ENCODE results near the gene GREB1L. TPM values are rescaled to one million over a fixed set of nuclear protein-coding genes. Genes with fewer than 3 reads are reported as not detected.
"Not testable (repeated sequence)": the region's sequence is repeated elsewhere in the genome, so short reads cannot be mapped to it uniquely, and the experiment has no call there.

The GREB1L gene
- total RNA-seq, 4 donors from 2014 or later: 13.2 to 16.0 (median 14.5) TPM

DNA sequence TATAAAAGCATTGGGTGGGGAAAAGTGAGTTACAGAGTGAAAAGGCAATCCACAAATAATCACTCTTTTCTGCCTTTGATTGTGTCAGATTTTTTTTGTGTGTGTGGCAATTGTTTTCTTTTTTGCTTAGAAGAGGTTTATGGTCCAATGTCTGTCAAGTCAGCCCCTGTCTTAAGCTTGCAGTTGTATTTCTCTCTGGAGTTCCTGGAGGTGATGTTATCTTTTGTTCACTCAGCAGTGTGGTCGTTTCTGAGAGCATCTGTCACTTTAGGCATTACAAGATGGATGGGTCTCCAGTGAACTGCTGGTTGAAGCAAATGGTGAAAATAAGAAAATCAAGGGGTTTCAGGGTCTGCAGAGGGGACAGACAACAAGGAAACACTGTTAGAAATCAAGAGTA is 121.3 kb downstream of the GREB1L start:
- Histone ChIP-seq H3K4me3 (no peak overlapping the region), H3K4me1 (peaks cover 2 to 21% (median 10%) of the 10 kb centered on the region in 4 donors), H3K36me3 (no peaks in the 10 kb centered on the region), H3K9me3 (no peaks in the 10 kb centered on the region), H3K27ac (replicated peaks in 1 of 4) (no peak overlapping the region), H3K27me3 (no peaks in the 10 kb centered on the region)
- DNase-seq (ENCODE audit: extremely low spot score): no peak
- 0% methylated on average over 1 of the region's 1 CpG for WGBS
- intact Hi-C loops (cut with DNase I): no loop called here
- TF ChIP-seq, protein P1, sequence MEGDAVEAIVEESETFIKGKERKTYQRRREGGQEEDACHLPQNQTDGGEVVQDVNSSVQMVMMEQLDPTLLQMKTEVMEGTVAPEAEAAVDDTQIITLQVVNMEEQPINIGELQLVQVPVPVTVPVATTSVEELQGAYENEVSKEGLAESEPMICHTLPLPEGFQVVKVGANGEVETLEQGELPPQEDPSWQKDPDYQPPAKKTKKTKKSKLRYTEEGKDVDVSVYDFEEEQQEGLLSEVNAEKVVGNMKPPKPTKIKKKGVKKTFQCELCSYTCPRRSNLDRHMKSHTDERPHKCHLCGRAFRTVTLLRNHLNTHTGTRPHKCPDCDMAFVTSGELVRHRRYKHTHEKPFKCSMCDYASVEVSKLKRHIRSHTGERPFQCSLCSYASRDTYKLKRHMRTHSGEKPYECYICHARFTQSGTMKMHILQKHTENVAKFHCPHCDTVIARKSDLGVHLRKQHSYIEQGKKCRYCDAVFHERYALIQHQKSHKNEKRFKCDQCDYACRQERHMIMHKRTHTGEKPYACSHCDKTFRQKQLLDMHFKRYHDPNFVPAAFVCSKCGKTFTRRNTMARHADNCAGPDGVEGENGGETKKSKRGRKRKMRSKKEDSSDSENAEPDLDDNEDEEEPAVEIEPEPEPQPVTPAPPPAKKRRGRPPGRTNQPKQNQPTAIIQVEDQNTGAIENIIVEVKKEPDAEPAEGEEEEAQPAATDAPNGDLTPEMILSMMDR (IDR thresholded peaks at IDR 0.05): no peak
- TF ChIP-seq EP300 (IDR thresholded peaks at IDR 0.05) (no peak), POLR2A (IDR thresholded peaks at IDR 0.05; ENCODE audit: low read depth) (no peak), POLR2AphosphoS5 (IDR thresholded peaks at IDR 0.05) (no peak)

GRCh38 chr18:21364471-21364870 is 122.4 kb downstream of the GREB1L start:
- no peak for DNase-seq (ENCODE audit: extremely low spot score)
- Histone ChIP-seq H3K36me3 (no peaks in the 10 kb centered on the region), H3K4me1 (peaks cover 2 to 21% (median 10%) of the 10 kb centered on the region in 4 donors), H3K4me3 (no peak overlapping the region), H3K27ac (replicated peaks in 1 of 4) (no peak overlapping the region), H3K9me3 (no peaks in the 10 kb centered on the region), H3K27me3 (no peaks in the 10 kb centered on the region)
- 56% methylated on average over 2 of the region's 2 CpGs for WGBS
- intact Hi-C loops (cut with DNase I): no loop called here
- TF ChIP-seq, protein P1 (IDR thresholded peaks at IDR 0.05): no peak
- TF ChIP-seq POLR2A (IDR thresholded peaks at IDR 0.05; ENCODE audit: low read depth) (no peak), EP300 (IDR thresholded peaks at IDR 0.05) (no peak), POLR2AphosphoS5 (IDR thresholded peaks at IDR 0.05) (no peak)

GRCh38 chr18:21366896-21367295 is 124.9 kb downstream of the GREB1L start:
- Histone ChIP-seq H3K4me1 (peaks cover 0 to 10% (median 4%) of the 10 kb centered on the region in 4 donors), H3K9me3 (no peaks in the 10 kb centered on the region), H3K36me3 (no peaks in the 10 kb centered on the region), H3K4me3 (no peak overlapping the region), H3K27ac (replicated peaks in 1 of 4) (no peak overlapping the region), H3K27me3 (no peaks in the 10 kb centered on the region)
- TF ChIP-seq, protein P1 (IDR thresholded peaks at IDR 0.05): no peak
- TF ChIP-seq POLR2A (IDR thresholded peaks at IDR 0.05; ENCODE audit: low read depth) (no peak), POLR2AphosphoS5 (IDR thresholded peaks at IDR 0.05) (no peak), EP300 (IDR thresholded peaks at IDR 0.05) (no peak)
- 90% methylated on average over 2 of the region's 2 CpGs for WGBS
- no peak for DNase-seq (ENCODE audit: extremely low spot score)
- intact Hi-C loops (cut with DNase I): no loop called here

GRCh38 chr18:21369146-21369545 is 127.1 kb downstream of the GREB1L start:
- WGBS: 53% methylated on average over 4 of the region's 4 CpGs
- Histone ChIP-seq H3K27me3 (no peaks in the 10 kb centered on the region), H3K27ac (replicated peaks in 1 of 4) (no peak overlapping the region), H3K9me3 (no peaks in the 10 kb centered on the region), H3K36me3 (no peaks in the 10 kb centered on the region), H3K4me1 (no peaks in the 10 kb centered on the region), H3K4me3 (no peak overlapping the region)
- TF ChIP-seq POLR2A (IDR thresholded peaks at IDR 0.05; ENCODE audit: low read depth) (no peak), EP300 (IDR thresholded peaks at IDR 0.05) (no peak), POLR2AphosphoS5 (IDR thresholded peaks at IDR 0.05) (no peak)
- TF ChIP-seq, protein P1 (IDR thresholded peaks at IDR 0.05): no peak
- DNase-seq (ENCODE audit: extremely low spot score): no peak
- intact Hi-C loops (cut with DNase I): no loop called here

DNA sequence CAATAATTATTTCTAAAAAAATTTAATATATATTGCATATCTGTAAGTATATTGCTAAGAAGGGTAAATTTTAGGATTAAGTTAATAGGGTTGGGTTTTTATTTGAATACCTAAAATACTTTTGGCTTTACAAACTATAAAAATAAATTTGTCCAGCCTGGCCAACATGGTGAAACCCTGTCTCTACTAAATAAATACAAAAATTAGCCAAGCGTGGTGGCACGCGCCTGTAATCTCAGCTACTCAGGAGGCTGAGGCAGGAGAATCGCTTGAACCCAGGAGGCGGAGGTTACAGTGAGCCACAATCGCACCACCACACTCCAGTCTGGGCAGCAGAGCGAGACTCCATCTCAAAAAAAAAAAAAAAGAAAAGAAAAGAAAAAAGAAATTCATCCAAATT is 127.6 kb downstream of the GREB1L start:
- H3K9me3 ChIP-seq; H3K4me3 ChIP-seq; H3K4me1 ChIP-seq; H3K36me3 ChIP-seq; DNase-seq (ENCODE audit: extremely low spot score); H3K27ac ChIP-seq (replicated peaks in 1 of 4); H3K27me3 ChIP-seq; intact Hi-C loops (cut with DNase I): not testable (repeated sequence)
- 89% methylated on average over 7 of the region's 7 CpGs for WGBS

Measured in esophagus muscularis mucosa (tissue), 4 donors.